Fibroblast of villous mesenchyme (primary cell): ENCODE results near the gene ITPK1. TPM values are rescaled to one million over a fixed set of nuclear protein-coding genes. Genes with fewer than 3 reads are reported as not detected.

Experiments
- DNase-seq: peaks from one replicate; pipeline ENCODE4 v3.0.0-alpha.2; 2010; ENCODE audit warnings: low read depth
- H3K4me3 ChIP-seq: 2 replicates; pipeline ENCODE4 v1.5.1; 2011; ENCODE audit warnings: low read depth, mild to moderate bottlenecking, low read length
- CTCF ChIP-seq: IDR thresholded peaks from 2 replicates; pipeline ENCODE4 v1.5.1; 2012; ENCODE audit warnings: low read depth, mild to moderate bottlenecking, low read length; ENCODE audit not compliant: insufficient read depth
- total RNA-seq: library from RNA; depleted of rRNA; stranded (reverse); fragments of >200 nt; gene quantifications from 2 replicates; pipeline ENCODE4 v1.2.3, GENCODE V29; 2012

Gene ITPK1
- total RNA-seq, 1 donor = 15.5 TPM

DNA sequence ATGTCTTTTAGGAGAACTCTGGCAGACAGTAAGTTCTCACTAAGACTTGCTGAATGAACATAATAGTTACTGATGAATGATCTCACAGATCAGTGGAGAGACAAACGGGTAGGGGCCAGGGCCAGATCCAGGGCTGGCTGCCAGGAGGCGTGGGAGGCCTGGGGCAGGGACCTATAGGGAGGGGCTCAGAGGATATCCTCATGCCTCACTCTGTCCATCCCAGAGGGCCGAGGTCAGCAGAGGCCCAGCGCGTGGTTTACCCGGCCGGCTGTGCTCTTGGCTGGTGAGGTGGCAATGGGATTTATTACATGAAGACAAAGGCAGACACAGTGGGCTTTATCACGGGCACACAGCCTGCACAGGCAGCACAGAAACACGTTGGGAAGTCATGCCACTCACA lies 107.3 kb downstream of the ITPK1 start:
- no peak for TF ChIP-seq CTCF
- H3K4me3 ChIP-seq = no peak overlapping the region

GRCh38 chr14:93007225-93007997 lies 108.3 kb downstream of the ITPK1 start:
- no peak for TF ChIP-seq CTCF
- DNase-seq = peak; percentile 58
- no peak overlapping the region for H3K4me3 ChIP-seq

More for the DNA sequence above, 107.3 kb downstream of the ITPK1 start:
- DNase-seq = peak; percentile 61

DNA sequence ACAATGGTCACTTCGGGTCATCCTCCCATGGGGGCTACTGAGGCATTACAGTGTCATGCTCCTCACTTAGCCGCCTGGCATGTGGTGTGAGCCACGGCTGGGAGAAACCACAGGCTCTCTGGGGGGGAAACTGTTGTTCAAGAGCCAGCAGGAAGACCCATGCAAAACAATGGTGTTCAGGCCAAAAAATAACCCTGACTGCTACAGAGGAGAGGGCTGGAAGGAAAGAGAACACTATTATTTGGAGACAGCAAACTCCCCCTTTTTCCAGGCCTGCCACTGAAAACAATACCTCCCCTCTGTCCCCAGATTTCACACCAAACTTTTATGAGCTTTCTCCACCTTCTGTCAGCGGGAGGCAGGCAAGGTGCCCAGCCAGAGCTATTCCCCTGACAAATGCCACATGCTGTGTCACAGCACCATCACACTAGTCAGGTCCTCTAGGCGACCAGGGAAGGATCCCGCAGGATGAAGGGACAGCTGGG lies 109.1 kb downstream of the ITPK1 start:
- no peak for DNase-seq
- TF ChIP-seq CTCF = no peak
- H3K4me3 ChIP-seq = no peak overlapping the region

- DNase-seq = no peak
- TF ChIP-seq CTCF = no peak
Measured at GRCh38 chr14:93005838-93006237, 109.9 kb downstream of the ITPK1 start.

GRCh38 chr14:93005135-93005813 lies 110.5 kb downstream of the ITPK1 start:
- no peak for TF ChIP-seq CTCF
- DNase-seq = no peak
- no peak overlapping the region for H3K4me3 ChIP-seq

More at GRCh38 chr14:93005838-93006237, 109.9 kb downstream of the ITPK1 start:
- no peak overlapping the region for H3K4me3 ChIP-seq

DNA sequence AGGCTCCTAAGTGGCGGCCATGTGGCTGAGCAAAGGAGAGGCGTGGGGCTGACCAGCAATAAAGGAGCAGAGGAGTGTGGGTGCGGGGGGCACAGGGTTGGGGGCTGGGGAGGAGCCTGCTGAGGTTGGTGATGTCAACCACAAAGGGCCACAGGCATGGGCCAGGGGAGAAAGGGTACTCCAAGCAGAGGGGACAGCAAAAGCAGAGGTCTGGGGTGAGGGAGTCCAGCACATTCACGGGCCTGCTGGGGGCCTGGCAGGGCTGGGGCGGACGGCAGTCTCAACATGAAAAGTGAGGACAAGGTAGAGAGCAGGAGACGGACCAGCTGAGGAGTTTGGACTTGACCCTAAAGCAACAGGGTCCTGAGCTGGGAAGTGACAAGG lies 111.0 kb downstream of the ITPK1 start:
- no peak for DNase-seq
- TF ChIP-seq CTCF = no peak
- H3K4me3 ChIP-seq = no peak overlapping the region
